HT-29 (cell line): ENCODE data around the gene CHRDL2. TPM values are rescaled to one million over a fixed set of nuclear protein-coding genes. Genes with fewer than 3 reads are reported as not detected.
"Not testable (repeated sequence)": the region's sequence is repeated elsewhere in the genome, so short reads cannot be mapped to it uniquely, and the experiment has no call there.

Experiments used
- DNase-seq: peaks from one replicate; pipeline ENCODE4 v3.0.0-alpha.2; 2015; ENCODE audit warnings: low spot score
- total RNA-seq: library from RNA; depleted of rRNA; stranded (reverse); fragments of >200 nt; shearing (Covaris generic); gene quantifications from 2 replicates; pipeline ENCODE4 v1.2.3, GENCODE V29; 2014; rRNA removed

The CHRDL2 gene
- total RNA-seq = not detected in 2 replicates

DNA sequence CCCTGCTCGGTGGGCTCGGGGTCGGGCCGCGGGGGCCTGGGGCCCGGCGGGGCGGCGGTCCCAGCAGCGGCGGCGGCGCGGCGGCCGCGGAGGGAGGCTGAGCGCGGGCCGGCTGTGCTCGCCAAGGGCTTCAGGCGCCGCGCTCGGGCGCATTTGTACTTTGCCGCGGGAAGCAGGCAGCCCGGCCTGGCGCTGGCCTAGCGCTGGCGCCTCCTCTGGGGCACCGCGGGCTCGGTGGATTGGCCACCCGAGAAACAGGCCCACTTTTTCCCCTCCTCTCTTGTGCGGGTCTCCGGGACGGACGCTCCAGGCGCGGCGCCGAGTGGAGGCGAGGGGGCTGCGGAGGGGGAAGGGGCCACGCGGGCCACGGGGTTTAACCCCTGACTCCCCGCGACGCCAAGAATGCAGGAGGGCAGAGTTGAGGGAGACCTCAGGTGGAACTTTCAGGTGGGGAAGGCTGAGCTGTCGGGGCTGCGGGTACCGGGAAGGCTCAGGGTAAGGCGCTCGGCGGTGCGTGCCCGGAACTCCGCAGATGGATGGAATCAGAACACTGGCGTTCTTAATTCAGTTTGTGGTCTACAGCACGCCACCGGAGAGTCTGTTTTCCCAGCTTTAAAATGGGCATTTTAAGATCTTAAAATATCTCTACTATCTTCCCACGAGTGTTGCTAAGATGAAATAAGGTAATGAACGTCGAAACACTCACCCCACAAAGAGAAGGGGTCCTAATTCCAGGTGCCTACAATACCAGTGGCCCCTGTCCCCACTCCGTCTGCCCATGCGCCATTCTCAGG lies at the start of gene CHRDL2:
Gene CHRDL2, minus strand, starts transcription at position 126 of the 794 bp plus-strand sequence. CDS start 538 bp downstream, outside the sequence.
- no peak for DNase-seq

- DNase-seq = no peak
These were observed 49.2 kb upstream of the CHRDL2 start for GRCh38 chr11:74780248-74781005.

GRCh38 chr11:74778581-74778980 lies 47.4 kb upstream of the CHRDL2 start:
- no peak for DNase-seq

GRCh38 chr11:74777877-74778276 lies 46.7 kb upstream of the CHRDL2 start:
- no peak for DNase-seq

DNA sequence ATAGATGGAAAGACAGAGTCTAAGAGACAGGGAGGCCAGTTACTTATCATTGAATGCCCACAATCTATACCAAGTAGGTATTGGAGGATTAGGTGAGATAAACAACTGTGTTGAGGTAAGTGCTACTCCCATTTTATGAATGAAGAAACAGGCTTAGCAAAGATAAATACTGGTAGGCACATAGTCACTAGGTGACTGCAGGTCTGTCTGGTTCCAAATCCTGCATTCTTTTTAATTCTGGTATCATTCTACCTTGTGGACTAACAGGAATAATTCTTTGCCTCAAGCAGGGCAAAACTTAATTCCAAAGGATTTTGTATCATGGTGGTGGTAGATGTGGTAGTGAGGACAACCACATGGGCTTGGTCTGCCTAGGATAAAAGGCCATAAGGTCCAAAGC lies 45.8 kb upstream of the CHRDL2 start:
- DNase-seq = no peak

DNA sequence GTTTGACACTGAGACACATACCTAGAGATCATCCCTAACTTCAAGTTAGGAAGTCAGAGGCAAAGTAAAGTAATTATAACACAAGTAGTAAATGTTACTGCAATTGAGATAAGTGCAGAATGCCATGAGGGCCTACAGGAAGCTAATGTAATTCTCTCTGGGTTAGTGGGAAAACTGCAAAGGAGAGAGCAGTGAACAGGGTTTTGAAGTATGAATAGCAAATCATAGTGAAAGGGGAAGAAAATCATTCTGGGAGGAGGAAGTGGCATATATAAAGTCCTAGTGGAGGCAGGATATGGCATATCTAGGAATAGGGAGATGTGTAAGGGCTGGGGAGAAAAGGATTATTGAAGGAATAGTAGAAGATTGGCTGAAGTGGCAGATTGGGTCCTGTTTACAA lies 45.3 kb upstream of the CHRDL2 start:
- no peak for DNase-seq

DNA sequence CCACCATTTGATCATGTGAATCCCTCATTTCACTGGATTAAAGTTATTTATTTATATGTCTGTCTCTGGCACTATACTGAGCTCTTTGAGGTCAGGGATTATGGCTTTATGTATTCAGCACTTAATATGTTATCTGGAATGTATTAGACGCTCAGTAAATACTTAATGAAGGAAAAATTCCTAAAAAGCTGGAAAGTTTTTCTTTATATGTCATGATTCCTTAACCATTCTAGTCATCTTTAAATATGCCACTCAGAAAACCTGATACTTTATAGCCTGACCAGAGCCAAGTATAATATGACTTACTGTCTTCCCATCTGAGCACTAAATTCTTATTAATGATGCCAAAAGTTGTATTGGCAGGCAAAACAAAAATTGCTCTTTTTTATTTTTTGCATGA lies 44.5 kb upstream of the CHRDL2 start:
- DNase-seq = no peak

GRCh38 chr11:74773476-74773875 lies 42.2 kb upstream of the CHRDL2 start:
- no peak for DNase-seq

GRCh38 chr11:74771139-74771538 lies 39.9 kb upstream of the CHRDL2 start:
- no peak for DNase-seq

GRCh38 chr11:74770456-74770855 lies 39.2 kb upstream of the CHRDL2 start:
- no peak for DNase-seq

DNA sequence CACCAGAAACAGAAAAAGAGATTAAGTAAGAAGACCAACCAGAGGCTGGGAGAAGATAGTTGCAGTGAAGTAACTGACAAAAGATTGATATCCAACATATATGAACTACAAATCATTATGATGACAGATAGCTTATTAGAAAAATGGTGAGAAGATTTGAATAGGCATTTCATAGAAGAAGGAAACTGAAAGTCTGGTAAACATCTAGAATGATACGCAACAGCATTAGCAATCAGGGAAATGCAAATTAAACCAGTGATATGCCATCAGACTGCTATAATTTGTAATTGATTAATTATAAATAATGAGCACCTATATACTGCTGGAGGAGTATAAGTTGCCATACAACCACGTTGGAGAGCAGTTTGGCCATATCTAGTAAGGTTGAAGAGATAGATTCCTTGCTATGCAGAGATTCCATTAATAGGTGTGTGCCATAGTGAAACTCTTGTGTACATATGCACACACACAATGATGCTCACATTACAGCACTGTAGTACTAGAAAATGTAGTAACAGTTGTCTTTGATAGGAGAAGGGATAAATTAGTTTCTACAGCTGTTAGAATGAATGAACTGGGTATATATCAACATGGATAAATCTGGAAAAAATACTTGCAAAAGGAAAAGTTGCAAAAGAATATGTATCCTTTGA lies 38.0 kb upstream of the CHRDL2 start:
- no peak for DNase-seq

DNA sequence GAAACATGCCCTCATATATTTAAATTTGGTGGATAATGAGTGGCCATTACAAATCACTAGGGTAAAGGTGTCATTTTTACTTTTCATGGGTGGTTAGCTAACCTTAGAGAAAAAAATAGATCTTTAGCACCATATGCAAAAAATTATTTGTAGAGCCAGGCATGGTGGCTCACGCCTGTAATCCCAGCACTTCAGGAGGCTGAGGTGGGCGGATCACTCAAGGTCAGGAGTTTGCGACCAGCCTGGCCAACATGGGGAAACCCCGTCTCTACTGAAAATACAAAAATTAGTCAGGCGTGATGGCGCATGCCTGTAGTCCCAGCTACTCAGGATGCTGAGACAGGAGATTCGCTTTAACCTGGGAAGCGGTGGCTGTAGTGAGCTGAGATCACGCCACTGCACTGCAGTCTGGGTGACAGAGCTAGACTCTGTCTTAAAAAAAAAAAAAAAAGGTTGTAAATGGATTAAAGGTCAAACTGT lies 37.0 kb upstream of the CHRDL2 start:
- not testable (repeated sequence) for DNase-seq

DNA sequence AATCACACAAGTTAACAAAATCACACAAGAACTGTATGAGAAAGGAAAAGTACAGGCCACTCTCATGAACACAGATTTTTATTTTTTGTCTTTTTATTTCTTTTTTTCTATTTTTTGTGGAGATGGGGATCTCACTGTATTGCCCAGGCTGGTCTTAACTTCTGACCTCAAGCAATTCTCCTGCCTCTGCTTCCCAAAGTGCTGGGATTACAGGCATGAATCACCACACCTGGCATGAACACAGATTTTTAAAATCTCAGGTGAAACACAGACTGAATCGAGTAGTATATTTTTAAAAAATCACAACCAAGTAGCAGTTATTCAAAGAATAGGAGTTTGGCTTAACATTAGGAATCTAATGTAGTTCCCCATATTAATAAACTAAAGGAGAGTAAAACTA lies 35.7 kb upstream of the CHRDL2 start:
- no peak for DNase-seq

- DNase-seq = no peak
These were observed 25.3 kb upstream of the CHRDL2 start for GRCh38 chr11:74756571-74756970.

DNA sequence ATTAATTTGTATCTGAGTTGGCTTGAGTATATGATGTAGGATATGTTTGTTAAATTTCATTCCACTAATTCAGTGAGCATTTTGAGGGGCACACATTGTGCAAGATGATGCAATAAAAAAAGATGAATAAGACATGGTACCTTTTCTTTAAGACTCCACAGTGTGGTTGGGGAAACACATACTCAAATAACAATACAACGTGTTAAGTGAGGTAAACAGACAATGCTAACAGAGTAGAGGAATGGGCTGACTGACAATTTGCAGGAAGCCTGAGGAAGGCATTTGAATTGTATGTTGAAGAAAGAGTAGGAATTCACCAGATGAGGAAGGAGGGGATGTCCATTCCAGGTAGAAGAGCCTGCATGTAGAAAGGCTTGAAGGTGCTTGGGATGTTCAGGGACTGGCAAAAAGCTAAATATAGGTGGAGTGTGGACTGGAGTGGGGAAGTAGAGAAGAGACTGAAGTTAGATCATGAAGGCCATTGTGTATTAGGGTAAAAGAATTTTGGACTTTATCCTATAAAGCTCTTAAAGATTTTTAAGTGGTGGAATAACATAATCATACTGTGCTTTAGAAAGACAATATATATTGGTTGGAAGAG lies 24.3 kb upstream of the CHRDL2 start:
- no peak for DNase-seq

DNA sequence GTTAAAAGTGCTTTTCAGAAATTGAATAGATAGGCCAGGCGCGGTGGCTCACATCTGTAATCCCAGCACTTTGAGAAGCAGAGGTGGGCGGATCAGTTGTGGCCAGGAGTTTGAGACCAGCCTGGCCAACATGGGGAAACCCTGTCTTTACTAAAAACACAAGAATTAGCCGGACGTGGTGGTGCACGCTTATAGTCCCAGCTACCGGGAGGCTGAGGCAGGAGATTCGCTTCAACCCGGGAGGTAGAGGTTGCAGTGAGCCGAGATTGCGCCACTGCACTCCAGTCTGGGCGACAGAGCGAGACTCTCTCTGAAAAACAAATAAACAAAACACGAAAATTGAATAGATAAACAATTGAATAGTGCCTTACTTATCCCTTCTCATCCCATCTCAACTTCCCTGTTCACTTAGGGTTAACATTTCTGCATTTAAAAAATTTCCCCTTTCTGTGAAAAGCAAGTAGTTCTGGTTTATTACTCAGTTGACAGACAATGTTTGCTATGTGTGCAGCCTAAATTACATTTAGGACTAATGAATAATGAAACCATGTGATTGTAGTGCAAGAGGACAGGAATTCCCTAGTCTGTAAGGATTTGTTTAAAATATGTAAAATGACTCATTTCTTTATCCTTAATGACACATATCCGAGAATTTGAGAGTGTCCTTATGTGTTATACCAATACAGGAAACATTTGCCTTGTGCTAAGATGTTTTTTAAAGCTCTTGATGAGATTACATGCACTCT lies 23.5 kb upstream of the CHRDL2 start:
- no peak for DNase-seq

- no peak for DNase-seq
These were observed 20.1 kb upstream of the CHRDL2 start for GRCh38 chr11:74751303-74751702.

GRCh38 chr11:74750598-74750997 lies 19.4 kb upstream of the CHRDL2 start:
- not testable (repeated sequence) for DNase-seq

DNA sequence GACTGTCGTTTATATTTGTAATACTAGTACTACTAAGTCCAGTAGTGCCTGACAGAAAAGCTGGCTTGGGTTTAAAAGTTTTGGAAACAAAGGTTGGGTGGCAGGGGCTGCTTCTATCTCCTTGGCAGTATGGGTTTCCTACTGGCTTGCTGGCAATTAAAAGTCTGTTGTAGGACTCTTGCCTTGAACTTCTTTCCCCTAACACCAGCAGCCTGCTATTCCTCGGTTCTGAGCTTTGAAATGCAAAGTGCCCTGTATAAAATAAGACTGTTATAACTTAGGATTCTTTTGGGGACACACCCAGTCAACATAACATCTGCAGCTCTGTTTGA lies 18.7 kb upstream of the CHRDL2 start:
- DNase-seq = no peak

GRCh38 chr11:74749127-74749964 lies 18.1 kb upstream of the CHRDL2 start:
- DNase-seq = peak; percentile 54
